Measurements from ENCODE around the gene CLVS2. TPM values are rescaled to one million over a fixed set of nuclear protein-coding genes. Genes with fewer than 3 reads are reported as not detected.

Gene CLVS2
- total RNA-seq, 1 donor from 2014 or later: 4.1 TPM

Other genes starting within 250 kb of the CLVS2 start
- 17.3 TPM for gene FABP7, start 216.5 kb upstream of the CLVS2 start, total RNA-seq (ENCODE audit: insufficient read depth, low replicate concordance)
- 31.8 TPM for gene SMPDL3A, start 207.0 kb upstream of the CLVS2 start, total RNA-seq (ENCODE audit: insufficient read depth, low replicate concordance)

Data from umbilical cord (tissue), 1 donor.